Measurements from ENCODE around the gene PKMYT1.

DNA sequence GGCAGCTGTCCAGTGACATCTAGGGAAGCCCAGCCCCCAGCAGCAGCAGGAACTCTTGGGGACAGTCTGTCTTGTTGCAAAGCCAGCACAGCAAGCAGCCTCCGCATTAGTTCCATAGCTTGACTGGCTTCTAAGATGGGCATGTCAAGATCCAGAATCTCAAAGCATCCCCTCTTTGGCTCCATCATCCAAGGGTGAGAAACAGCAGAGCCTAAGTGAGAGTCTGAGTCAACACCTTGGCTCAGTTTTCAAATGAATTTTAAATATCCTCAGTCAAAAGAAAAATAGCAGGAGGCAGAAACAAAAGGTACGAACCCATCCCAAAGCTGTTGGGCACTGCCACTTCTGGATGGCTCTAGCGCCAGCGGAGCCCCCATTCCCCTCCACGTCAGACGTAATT, 34.7 kb upstream of the PKMYT1 start:
- TF ChIP-seq, protein P1, sequence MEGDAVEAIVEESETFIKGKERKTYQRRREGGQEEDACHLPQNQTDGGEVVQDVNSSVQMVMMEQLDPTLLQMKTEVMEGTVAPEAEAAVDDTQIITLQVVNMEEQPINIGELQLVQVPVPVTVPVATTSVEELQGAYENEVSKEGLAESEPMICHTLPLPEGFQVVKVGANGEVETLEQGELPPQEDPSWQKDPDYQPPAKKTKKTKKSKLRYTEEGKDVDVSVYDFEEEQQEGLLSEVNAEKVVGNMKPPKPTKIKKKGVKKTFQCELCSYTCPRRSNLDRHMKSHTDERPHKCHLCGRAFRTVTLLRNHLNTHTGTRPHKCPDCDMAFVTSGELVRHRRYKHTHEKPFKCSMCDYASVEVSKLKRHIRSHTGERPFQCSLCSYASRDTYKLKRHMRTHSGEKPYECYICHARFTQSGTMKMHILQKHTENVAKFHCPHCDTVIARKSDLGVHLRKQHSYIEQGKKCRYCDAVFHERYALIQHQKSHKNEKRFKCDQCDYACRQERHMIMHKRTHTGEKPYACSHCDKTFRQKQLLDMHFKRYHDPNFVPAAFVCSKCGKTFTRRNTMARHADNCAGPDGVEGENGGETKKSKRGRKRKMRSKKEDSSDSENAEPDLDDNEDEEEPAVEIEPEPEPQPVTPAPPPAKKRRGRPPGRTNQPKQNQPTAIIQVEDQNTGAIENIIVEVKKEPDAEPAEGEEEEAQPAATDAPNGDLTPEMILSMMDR (conservative IDR thresholded peaks at IDR 0.05 in 1 of 2, IDR thresholded peaks at IDR 0.05 in 1 of 2; ENCODE audit: extremely low read depth in 1 of 2, insufficient read depth in 1 of 2, low read depth in 1 of 2, low read length in 2 of 2): no peak
- TF ChIP-seq EZH2 (IDR thresholded peaks at IDR 0.05; ENCODE audit: borderline replicate concordance, low read length): no peak

Measured in mammary epithelial cell (primary cell).